DMS 273 treated with DMSO at 0.1 percent for 48 hours (cell line): ENCODE results near the gene INSYN2B.

Source experiments
- DNase-seq: peaks from one replicate; lab custom pipeline; 2025; lab: John Stamatoyannopoulos, UW

Gene INSYN2B

DNA sequence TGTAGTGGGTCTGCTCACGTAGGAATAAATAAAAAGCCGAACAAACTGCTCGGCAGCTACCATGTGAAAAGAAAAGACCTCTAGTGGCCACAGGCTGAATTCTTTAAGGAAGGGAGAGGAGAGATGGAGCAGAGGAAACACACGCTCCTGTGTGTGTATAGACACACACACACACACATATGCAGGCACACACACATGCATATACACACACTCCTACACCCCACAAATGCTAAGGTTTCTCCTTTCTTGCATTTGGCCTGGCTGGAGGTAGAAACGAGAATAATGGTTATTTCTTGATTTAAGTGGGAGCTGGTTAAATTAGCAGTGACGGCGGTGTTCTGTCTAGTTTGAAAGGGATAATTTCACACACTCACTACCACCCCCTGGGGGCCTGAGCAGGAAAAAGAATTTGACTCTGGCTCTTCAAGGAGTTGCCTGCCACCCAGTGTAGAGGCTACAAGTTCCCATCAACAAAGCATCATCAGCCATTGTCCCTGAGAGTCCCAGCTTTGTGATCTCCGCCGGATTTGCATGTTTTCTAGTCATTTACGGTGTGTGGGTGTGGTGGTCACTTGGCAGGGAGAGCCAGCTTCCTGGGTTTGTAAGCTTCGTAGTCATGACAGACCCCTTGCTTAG, at the start of gene INSYN2B:
TSS of gene INSYN2B (minus strand) at position 78 of the 636 bp plus-strand sequence. CDS start 96,597 bp downstream, outside the sequence.
- peak; percentile 68 for DNase-seq

DNA sequence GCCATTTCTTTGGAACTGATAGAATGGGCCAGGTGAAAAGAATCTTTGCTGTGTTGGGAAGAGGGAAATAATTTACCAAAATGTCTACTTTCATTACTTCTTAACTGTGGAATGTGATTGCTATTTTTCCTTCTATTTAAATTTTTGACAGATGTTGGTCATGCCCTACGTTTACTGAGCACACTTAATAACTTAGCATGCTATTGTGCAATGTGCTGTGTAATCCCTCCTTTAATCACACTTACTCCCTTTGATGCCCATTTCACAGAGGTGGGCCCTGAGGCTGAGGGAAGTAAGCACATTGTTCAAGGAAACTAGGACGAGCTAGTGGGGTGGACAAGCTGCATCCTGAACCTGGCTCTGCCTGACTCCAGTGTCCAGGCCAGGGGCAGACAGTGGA, 47.8 kb upstream of the INSYN2B start:
- no peak for DNase-seq

DNA sequence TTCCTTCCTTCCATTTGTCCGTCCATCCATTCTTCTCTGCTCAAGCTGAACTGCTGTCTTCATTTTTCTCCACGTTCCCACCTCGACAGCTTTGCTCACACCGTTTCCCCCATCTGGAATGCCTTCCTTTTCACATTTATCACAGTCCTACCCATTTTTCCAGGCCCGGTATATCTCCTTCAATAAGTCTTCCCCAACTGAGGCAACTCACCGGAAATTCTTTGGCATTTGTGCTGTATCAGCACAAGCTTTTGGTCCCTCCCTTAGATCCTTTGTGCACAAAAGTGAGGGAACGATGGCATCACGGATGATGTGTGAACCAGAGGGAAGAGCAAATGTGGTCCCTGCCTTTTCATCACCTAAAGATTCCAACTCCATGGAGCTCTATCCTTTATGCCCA, 45.6 kb upstream of the INSYN2B start:
- no peak for DNase-seq

DNA sequence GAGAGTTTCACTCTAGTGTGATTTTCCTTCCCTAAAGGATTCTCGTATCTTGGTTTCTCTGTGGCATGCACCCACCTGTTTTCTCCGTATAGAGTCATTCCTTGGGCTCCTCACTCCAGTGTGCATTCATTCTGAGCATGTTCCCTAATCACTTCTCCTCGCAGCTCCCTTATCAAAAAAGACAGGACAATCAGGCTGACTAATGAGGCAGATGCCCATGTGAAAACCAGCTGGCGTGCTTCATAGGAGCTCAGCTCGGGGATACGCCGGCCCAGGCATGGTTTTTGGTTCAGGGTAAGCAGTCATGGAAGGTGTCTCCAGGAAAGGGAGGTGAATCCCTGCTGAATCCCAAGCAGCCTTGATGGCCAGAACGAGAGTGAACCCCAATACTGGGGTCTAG, 41.2 kb upstream of the INSYN2B start:
- no peak for DNase-seq

DNA sequence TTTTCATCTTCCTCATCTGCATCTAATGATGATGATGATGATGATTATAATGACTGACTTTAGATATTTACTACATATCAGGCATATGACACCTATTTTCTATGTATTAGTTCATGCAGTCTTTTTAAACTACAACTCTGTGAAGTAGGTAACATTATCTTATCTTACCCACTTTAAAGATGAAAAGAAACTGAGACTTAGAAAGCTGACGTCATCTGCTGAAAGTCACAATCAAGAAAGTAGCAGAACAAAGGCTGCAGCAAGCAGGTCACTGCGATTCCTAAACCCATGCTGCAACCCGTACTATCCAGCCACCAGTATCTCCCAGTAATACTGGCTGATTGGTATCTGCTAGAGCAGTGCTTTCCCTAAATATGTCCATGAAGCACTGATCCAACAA, 40.1 kb upstream of the INSYN2B start:
- DNase-seq = no peak

DNA sequence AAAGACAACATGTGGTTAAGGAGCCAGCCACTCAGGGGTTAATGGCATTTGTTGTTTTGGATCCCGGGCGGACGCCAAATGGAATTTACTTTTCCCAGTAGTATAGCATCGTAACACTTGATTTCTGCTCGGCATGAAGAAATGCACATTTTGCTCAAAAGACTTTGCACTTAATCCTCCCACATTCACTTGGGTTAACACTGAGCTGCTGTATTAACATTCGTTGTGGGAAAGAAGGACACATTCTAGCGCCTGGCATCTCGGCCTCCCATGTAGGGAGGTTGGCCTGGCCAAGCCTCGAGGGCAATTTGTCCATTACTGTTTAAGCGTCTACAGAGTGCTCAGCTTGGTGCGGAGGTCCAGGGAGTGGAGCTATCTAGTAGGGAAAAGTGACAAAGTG, 32.3 kb upstream of the INSYN2B start:
- no peak for DNase-seq

DNA sequence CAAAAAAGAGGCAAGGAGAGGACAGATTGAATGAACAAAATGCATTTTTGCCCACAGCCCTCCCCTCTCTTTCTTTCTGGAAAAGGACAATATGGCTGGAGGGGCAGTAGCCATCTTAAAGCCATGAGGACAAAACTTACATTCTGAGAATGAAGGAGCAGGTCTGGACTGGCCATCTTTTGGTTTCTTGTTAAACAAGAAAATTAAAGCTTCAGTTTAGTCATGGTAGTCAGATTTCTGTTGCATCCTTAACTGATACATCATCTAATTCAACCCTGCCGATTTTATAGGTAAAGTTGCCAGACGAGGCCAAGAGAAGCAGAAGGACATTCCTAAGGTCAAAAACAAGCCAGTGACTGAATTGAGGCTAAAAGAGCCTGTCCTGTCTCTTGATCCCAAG, 31.5 kb upstream of the INSYN2B start:
- no peak for DNase-seq

DNA sequence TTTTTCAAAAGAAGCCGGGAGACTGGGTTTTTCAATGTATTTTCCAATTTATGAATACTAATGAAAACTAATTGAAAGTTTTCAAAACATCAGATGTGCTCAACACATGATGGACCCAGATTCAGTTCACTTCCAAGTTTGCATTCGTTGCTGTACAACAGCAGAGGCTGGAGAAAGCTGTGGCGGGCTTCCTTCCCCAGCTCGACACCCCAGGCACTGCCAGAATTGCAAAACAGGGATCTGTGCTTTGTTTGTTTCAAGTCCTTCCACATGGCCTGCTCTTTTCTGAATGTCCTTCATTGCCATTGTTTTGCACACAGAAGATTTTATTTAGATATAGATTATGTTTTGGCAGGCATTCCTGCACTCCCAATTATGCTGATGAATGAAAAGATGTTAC, 30.3 kb upstream of the INSYN2B start:
- no peak for DNase-seq

DNA sequence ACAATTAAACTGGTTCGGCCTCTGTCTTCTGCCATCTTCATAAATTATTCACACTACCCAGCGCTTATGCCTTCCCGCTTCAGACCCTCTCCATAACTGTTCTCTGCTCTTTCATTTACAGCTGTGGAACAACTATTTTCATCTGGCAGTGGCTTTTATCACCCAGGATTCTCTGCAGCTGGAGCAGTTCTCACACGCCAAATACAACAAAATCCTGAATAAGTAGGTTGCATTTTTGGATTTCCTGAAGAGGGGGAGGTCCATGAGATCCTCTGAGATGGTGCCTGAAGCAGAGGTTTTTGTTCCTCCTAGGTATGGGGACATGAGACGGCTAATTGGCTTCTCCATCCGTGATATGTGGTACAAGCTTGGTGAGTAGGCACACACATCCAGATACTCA, 28.1 kb upstream of the INSYN2B start:
- DNase-seq = no peak

DNA sequence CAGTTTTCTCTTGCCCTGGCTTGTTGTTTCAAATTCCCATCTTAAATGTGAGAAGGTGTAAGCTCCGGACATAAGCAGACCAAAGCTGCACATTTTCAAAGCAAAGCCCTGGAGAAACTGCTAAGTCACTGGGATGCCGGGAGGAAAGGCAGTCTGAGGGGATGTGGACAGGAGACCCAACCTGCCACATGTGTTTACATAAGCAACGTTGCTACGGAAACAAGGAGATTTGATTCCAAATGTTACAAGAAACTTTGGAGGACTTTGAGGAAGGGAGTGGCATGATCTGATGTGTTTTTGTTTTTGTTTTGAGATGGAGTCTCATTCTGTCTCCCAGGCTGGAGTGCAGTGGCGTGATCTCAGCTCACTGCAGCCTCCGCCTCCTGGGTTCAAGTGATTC, 25.7 kb upstream of the INSYN2B start:
- DNase-seq = no peak

DNA sequence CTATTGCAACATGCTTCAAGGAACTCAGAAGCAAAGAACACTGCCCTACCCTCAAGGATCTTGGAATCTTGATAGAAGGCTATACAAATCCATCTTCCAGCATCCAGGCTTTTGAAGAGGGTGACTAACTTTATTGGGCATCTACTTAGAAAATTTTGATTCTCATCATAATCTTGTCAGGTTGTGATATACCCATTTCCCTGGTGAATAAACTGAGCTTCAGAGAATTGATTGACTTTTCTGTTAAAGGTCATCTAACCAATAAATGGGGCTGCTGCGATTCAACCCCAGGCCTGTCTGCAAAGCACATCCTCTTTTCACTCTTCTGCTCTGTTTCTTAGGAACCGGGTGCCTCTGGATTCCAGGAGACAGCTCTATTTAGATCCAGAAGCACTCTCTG, 19.9 kb upstream of the INSYN2B start:
- no peak for DNase-seq

DNA sequence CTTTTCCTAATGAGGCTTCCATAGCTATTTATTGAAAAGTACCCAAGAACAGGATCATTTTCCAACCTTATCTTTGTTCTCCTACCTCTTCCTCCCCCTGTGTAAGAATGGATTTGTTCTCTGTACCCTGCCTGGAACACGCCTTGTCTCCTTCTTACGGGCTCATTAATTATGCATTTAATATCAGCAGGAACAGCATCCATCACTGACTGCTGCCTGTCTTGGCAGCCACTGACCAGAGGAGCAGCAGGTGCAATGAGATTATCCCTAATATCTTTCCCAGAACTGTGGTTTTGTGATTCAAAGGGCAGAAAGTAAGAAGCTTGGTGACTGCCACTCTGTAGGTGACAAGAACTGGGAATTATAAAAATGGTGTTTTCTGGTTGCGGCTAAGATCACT, 19.3 kb upstream of the INSYN2B start:
- DNase-seq = no peak

DNA sequence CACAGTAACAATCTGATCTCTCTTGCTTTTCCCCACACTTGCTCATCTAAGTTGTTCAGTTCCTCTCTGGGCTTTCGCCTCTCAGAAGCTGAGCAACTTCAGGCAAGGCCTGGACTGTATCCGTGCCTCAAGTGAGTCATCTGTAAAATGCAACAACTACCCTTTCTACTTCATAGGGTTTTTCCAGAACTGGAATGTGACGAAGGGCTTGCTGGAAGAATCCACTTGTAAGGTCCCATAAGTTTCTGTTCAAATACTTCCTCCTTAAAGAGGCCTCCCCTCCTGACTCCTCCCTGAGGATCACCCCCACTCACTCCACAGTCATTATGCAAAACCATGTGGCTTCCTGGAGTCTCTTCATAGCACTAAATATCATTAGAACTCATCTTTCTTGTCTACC, 17.5 kb upstream of the INSYN2B start:
- no peak for DNase-seq

DNA sequence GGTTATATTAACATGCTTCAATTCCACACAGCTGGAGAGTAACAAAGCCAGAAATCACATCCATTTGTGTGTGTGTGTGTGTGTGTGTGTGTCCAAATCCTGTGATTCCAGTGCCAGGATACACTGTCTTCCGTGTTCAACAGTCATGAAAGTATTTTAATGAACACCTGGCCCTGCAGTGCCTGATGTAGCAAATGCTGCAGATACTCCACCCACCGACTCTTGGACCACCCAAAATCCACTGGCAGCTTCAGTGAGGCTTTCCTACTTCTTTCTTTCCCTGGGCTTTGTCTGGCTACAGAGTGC, 13.1 kb upstream of the INSYN2B start:
- DNase-seq = no peak

DNA sequence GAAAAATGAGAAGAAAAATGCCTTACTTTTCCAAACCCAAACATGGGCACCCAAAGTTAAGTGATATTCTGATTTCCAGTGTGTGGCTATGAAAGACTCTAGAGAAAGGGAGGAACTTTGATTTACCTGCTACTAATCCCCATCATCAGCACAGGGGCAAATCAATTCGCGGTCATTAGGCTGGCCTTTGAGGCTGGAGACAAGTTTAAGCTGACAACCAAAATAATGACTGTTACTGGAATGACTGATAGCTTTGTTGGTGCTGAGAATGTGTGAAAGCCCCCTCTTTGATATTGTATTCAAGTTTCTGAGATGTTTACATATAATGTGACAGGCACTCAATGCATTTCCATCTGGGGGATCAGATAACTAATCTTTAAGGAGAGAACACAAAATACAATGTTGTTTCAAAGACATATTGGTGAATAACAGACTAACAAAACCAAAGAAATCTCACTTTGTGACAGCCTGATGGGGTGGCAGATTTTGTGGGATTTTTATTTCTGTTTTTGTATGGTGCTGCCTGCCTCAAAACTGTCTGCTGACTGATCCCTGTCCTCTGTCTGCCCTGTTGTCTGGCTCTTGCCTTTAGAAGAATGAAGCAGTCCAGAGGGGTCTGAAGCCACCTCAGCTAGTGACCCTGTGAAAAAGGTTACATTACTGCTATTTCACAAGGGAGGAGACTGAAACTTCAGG, 12.6 kb upstream of the INSYN2B start:
- DNase-seq = no peak

DNA sequence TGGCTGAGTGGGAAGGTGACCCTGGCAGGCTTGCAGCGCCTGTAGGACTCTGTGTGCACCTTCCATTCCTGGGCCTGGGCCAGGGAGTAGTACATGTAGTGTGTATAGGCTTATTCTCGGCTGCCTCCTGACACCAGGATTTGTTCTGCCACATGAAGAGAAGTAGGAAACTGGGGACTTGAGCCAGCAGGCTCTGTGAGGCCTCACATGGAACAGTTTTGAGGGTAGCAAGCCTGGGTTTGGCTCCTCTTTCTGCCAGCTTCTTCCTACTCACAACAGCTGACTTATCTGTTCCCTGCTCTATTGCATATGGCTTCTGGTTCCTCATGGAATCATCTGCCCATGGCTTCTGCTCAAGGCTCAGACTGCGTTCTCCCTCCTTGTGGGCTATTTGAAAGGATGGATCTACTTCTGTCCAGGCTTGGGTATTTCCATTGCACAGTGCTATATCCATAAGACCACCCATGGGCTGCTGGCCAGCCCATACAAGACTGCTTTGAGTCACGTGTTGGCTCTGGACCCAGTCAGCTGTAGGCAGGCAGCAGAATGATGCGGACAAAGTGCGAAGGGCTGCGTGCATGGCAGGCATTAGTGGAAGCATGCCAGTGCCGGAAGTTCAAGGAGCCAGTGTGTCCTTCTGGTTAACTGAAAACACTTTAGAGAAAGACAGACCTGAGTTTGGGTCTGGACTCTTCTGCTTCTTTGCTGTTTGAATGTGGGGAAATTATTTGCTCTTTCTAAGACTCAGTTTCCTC, 11.0 kb upstream of the INSYN2B start:
- no peak for DNase-seq

DNA sequence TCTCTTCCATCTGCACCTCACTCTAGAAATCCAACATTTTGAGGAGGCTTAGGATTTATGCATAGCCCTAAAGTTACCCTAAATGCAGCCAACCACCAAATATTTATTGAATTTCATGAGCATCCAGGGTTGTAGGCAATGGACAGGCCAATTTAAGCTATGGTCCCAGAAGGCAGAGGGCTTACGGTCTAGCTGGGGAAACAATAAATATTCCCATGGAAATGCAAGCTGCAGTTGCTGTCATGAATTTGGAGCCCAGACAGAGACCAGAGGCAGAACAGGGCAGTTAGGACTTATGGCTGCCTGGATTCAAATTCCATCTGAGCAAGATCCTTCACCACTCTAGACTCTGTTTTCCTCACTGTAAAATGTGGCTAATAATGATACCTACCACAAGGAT, 9.1 kb upstream of the INSYN2B start:
- no peak for DNase-seq

DNA sequence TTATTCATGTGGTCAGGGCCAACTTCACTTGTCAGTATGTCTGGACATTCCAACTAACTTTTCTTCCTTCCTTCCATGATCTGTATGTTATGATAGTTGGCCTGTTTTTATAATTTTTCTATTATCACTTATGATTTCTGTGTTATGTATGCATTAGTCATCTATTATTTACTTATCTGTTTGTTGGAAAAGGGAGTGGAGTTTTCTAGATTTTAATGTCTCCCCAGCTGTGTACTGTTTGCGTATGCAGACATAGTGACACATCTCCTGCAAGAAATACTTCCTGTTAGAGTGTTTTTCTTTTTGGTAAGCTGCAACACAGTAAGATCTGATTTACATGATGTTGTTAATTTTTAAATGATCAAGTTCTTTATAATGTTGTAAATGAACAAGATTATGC, 8.7 kb upstream of the INSYN2B start:
- no peak for DNase-seq

DNA sequence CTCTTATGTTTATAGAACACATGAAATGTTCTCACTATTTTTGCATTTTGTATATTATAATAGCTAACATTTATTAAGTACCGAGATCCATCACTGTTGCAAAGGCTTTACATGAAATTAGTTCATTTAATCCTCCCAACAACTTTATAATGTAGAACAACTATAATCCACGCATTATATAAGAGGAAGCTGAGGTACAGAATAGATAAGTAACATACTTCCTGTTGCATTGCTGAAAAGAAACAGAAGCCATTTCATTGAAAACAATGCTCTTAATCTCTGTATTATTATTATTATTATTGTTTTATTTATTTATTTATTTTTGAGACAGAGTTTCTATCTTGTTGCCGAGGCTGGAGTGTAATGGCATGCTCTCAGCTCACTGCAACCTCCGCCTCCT, 7.9 kb upstream of the INSYN2B start:
- no peak for DNase-seq

DNA sequence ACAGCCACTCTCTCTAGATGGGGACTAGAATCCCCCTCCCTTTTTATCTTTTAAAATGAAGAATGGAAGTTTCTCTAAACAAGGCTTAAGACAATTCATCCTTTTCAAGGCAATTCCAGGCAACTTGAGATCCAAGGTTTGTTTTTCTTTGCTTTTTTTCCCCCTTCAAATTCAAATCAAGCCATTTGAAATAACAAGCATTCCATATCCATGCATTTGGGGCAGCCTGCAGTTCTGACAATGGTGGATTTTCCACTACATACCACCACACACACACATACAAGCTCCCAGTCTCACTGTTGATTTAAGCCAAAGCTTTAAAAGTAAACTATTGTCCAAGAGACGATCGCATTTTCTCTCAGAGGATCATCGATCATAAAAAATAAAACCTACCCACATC, 424 bp downstream of the INSYN2B start:
- DNase-seq = no peak

DNA sequence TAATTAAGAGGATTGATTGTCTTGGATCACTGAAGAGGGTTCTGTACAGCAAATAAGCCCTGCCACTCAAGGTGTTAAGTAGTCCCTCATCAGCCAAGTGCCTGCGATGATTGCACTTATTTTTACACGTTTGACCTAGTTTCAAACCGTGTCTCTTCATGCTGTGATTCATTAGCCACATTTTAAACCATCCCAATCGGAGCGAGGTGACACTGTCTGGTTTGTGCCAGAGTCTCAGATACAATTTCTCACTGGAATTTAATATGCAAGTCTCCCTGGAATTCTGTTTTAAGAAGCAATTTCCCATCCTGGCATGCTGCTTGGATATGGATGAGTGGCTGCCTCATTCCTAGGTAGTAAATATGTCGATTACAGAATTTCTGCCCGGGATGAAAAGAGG, 1.6 kb downstream of the INSYN2B start:
- DNase-seq = no peak

DNA sequence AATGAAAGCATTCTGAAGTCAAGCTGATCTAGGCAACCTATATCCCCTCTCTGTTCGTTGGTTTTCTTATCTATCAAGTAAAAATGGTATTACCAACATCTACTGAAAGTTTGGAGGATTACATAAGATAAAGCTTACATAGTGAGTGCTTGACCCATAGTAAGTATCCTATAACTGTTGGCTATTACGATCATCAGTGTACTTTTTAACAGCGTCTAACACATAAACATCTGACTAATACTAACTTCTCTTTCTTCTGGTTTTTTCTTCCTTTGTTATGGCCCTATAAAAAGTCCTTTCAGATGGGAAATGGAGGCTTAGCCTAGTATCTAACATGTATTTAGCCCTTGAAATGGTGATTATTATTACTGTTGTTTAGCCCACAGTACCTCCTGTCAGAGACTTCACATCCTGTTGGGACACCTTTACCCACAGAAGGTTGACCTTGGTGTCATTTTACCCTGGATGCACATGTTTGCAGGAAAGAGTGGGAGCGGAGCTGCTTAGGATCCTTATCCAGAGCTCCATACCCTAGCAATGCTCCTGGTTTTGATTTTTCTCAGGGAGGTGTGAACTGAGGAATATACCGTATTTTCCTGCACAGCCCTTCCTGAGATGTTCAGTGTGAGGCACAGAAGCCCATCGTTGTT, 6.0 kb downstream of the INSYN2B start:
- no peak for DNase-seq

DNA sequence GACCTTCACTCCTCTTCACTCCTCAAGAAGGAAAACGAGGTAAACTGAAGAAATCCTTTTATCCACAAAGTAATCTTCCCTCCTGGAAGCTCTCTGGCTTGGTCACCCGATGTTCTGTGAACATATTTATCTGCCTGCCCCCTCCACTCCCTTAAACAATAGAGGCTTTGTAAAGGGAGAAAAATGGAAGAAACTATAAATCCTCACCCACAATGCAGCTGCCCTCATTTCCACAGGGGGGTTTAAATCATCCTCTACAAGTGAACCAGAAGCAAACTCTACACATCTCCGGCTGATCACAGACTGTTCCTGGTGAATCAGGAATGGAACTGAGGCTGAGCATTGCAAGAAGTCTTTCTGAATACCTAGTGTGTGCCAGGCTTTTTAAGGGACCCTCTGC, 7.2 kb downstream of the INSYN2B start:
- DNase-seq = no peak
